Naive thymus-derived CD4-positive, alpha-beta T cell (primary cell): ENCODE data around the gene RCAN3. TPM values are rescaled to one million over a fixed set of nuclear protein-coding genes. Genes with fewer than 3 reads are reported as not detected.
A peak's percentile ranks its signal among the peaks of the same experiment; 100 is the strongest.
"Not testable (repeated sequence)": the region's sequence is repeated elsewhere in the genome, so short reads cannot be mapped to it uniquely, and the experiment has no call there.

Experiments
- ATAC-seq: fragments of 150-1000 bp; cut with Tn5 transposase; 2 replicates; pipeline ENCODE4 v1.10.0; 2021; ENCODE audit warnings: mild to moderate bottlenecking, moderate library complexity
- CTCF ChIA-PET: fragments of 350-600 bp; sonication (Branson Sonifier 250); formaldehyde crosslinking; loops from one replicate; lab custom pipeline; 2021; ENCODE audit warnings: antibody characterized with exemption; lab: Charles Lee
- POLR2A ChIA-PET: fragments of 350-600 bp; sonication (Branson Sonifier 250); formaldehyde crosslinking; loops from one replicate; lab custom pipeline; 2021; ENCODE audit warnings: antibody characterized with exemption, inconsistent platforms; lab: Charles Lee
- DNase-seq, 9 donors: peaks; one replicate each; pipeline versions ENCODE4 v3.0.0 to v3.0.0-alpha.2; 2020 to 2022; ENCODE audit warnings: mixed read lengths in 1 of 9
- H3K27ac ChIP-seq: one replicate; pipeline ENCODE4 v1.7.0; 2013; ENCODE audit warnings: mild to moderate bottlenecking, low read depth, low read length, moderate library complexity
- H3K27me3 ChIP-seq, 2 donors: one replicate each; pipeline ENCODE4 v1.7.0; 2013; ENCODE audit warnings: low read length in 2 of 2, mild to moderate bottlenecking in 2 of 2, moderate library complexity in 2 of 2; ENCODE audit not compliant: control insufficient read depth in 2 of 2, insufficient read depth in 2 of 2
- H3K36me3 ChIP-seq, 3 experiments: 1 replicate in 2 of 3; 2 replicates in 1 of 3; pipeline ENCODE4 v1.7.0; 2013; ENCODE audit warnings: low read length in 3 of 3, mild to moderate bottlenecking in 3 of 3, moderate library complexity in 1 of 3; ENCODE audit not compliant: insufficient read depth in 3 of 3, control insufficient read depth in 2 of 3
- H3K4me1 ChIP-seq, 2 donors: one replicate each; pipeline ENCODE4 v1.7.0; 2013; ENCODE audit warnings: low read length in 2 of 2, mild to moderate bottlenecking in 2 of 2, moderate library complexity in 1 of 2; ENCODE audit not compliant: control insufficient read depth in 2 of 2, insufficient read depth in 2 of 2
- H3K4me3 ChIP-seq: 2 replicates; pipeline ENCODE4 v1.7.0; 2013; ENCODE audit warnings: mild to moderate bottlenecking, low read length
- H3K9me3 ChIP-seq, 3 experiments: 1 replicate in 2 of 3; 2 replicates in 1 of 3; pipeline ENCODE4 v1.7.0; 2013; ENCODE audit warnings: low read length in 3 of 3; ENCODE audit not compliant: control insufficient read depth in 2 of 3
- H3K27ac Mint-ChIP-seq, 9 donors: one replicate each; pipeline ENCODE4 v1.8.0; 2020 to 2022; ENCODE audit warnings: mixed read lengths in 9 of 9, mild to moderate bottlenecking in 8 of 9, moderate library complexity in 5 of 9, inconsistent platforms in 2 of 9
- H3K27me3 Mint-ChIP-seq, 5 donors: one replicate each; pipeline ENCODE4 v1.8.0; 2021 to 2022; ENCODE audit warnings: mixed read lengths in 5 of 5, mild to moderate bottlenecking in 1 of 5
- H3K36me3 Mint-ChIP-seq, 5 donors: one replicate each; pipeline ENCODE4 v1.8.0; 2020 to 2022; ENCODE audit warnings: mixed read lengths in 5 of 5, mild to moderate bottlenecking in 3 of 5, inconsistent platforms in 1 of 5
- H3K4me1 Mint-ChIP-seq, 7 donors: one replicate each; pipeline ENCODE4 v1.8.0; 2020 to 2022; ENCODE audit warnings: mixed read lengths in 7 of 7, mild to moderate bottlenecking in 3 of 7, inconsistent platforms in 1 of 7
- H3K4me3 Mint-ChIP-seq, 10 donors: one replicate each; pipeline ENCODE4 v1.8.0; 2020 to 2022; ENCODE audit warnings: mild to moderate bottlenecking in 10 of 10, mixed read lengths in 10 of 10, moderate library complexity in 6 of 10, inconsistent platforms in 2 of 10
- H3K9me3 Mint-ChIP-seq, 11 donors: one replicate each; pipeline ENCODE4 v1.8.0; 2020 to 2022; ENCODE audit warnings: mixed read lengths in 11 of 11, mild to moderate bottlenecking in 4 of 11, inconsistent platforms in 1 of 11, moderate library complexity in 1 of 11
- intact Hi-C, 2 donors: fragments of 100-400 bp; cut with micrococcal nuclease; formaldehyde crosslinking; loops; one replicate each; pipeline ENCODE4 v1.15.1; 2023
- polyA plus RNA-seq, 2 donors: library from polyadenylated mRNA; unstranded; fragments of 300-500 nt; fragmentation: Illumina TruSeq; gene quantifications; one replicate each; pipeline ENCODE4 v1.2.3, GENCODE V29; 2021
- total RNA-seq, 6 experiments: library from RNA in 5 of 6; stranded (reverse) in 5 of 6; gene quantifications; 1 replicate in 5 of 6; 2 replicates in 1 of 6; pipeline ENCODE4 v1.2.3 and lab custom pipeline; 2021 to 2026

The RCAN3 gene
- total and polyA plus RNA-seq, 7 experiments from 2014 or later, result 68.5 to 247 (median 179) TPM

GRCh38 chr1:24459551-24460266 lies 42.9 kb upstream of the RCAN3 start:
- intact Hi-C loops, result loop anchor here in 1 of 2 donors (5.0 kb wide), 2 partner anchors 42 to 68 kb away; partner anchors contain the start of gene NIPAL3

GRCh38 chr1:24462128-24462527 lies 40.5 kb upstream of the RCAN3 start:
- intact Hi-C loops, result loop anchor here in 1 of 2 donors (5.0 kb wide), 2 partner anchors 45 to 65 kb away; partner anchors contain the start of gene NIPAL3
- peaks cover 0 to 11% (median 0%) of the 10 kb centered on the region in 11 donors for H3K9me3 Mint-ChIP-seq
- Histone ChIP-seq H3K36me3 (peaks cover 16 to 70% (median 24%) of the 10 kb centered on the region in 3 experiments), H3K4me1 (peaks cover 0 to 15% of the 10 kb centered on the region in 2 donors)
- H3K4me3 Mint-ChIP-seq, H3K4me3 ChIP-seq, POLR2A ChIA-PET, DNase-seq, H3K9me3 ChIP-seq, ATAC-seq, CTCF ChIA-PET, H3K27ac ChIP-seq, H3K27me3 Mint-ChIP-seq, H3K27me3 ChIP-seq: not testable (repeated sequence)
- peaks cover 21 to 55% (median 42%) of the 10 kb centered on the region in 7 donors for H3K4me1 Mint-ChIP-seq
- peak overlapping the region in 7 of 9 donors; percentile 5 to 85 (median 76) for H3K27ac Mint-ChIP-seq
- H3K36me3 Mint-ChIP-seq, result peaks cover 25 to 69% (median 63%) of the 10 kb centered on the region in 5 donors

More at GRCh38 chr1:24459551-24460266, 42.9 kb upstream of the RCAN3 start:
- Histone ChIP-seq H3K4me3 (no peak overlapping the region), H3K9me3 (no peaks in the 10 kb centered on the region), H3K27me3 (no peaks in the 10 kb centered on the region), H3K27ac (no peak overlapping the region), H3K4me1 (peaks cover 0 to 15% of the 10 kb centered on the region in 2 donors), H3K36me3 (peaks cover 22 to 72% (median 26%) of the 10 kb centered on the region in 3 experiments)
- Mint-ChIP-seq H3K36me3 (peaks cover 21 to 71% (median 61%) of the 10 kb centered on the region in 5 donors), H3K4me1 (peaks cover 7 to 35% (median 30%) of the 10 kb centered on the region in 7 donors), H3K27me3 (no peaks in the 10 kb centered on the region), H3K4me3 (no peak overlapping the region), H3K9me3 (peaks cover 0 to 11% (median 0%) of the 10 kb centered on the region in 11 donors), H3K27ac (peak overlapping the region in 8 of 9 donors; percentile 9 to 82 (median 44))
- ATAC-seq (no peak), DNase-seq (no peak)
- CTCF ChIA-PET, result interaction anchor here (0.6 to 1.3 kb wide), 2 partner anchors 27 to 68 kb away, joined by 4 to 5 read pairs; no protein-coding TSS in a partner anchor
- POLR2A ChIA-PET, result interaction anchor here (0.7 to 1.9 kb wide), 7 partner anchors 21 to 67 kb away, joined by 3 to 13 read pairs (median 3); partner anchors contain the start of gene RCAN3

GRCh38 chr1:24463776-24464735 lies 38.6 kb upstream of the RCAN3 start:
- no peak overlapping the region for H3K4me3 ChIP-seq
- H3K9me3 ChIP-seq, result no peaks in the 10 kb centered on the region
- H3K4me3 Mint-ChIP-seq, result peak overlapping the region in 8 of 10 donors; percentile 63 to 75 (median 68)
- H3K36me3 ChIP-seq, result peaks cover 12 to 65% (median 22%) of the 10 kb centered on the region in 3 experiments
- DNase-seq (peak in 6 of 9 donors; percentile 12 to 37 (median 31)), ATAC-seq (no peak)
- CTCF ChIA-PET, result interaction anchor here (0.8 to 2.2 kb wide), 8 partner anchors 11 to 70 kb away, joined by 3 to 8 read pairs (median 4); partner anchors contain the start of gene NIPAL3
- intact Hi-C loops, result loop anchor here in 1 of 2 donors (1.0 to 5.0 kb wide), 3 partner anchors 22 to 63 kb away; partner anchors contain the start of gene NIPAL3
- peaks cover 0 to 15% of the 10 kb centered on the region in 2 donors for H3K4me1 ChIP-seq
- H3K27ac ChIP-seq, result peak overlapping the region; percentile 45
- H3K36me3 Mint-ChIP-seq, result peaks cover 25 to 67% (median 57%) of the 10 kb centered on the region in 5 donors
- no peaks in the 10 kb centered on the region for H3K27me3 ChIP-seq
- peaks cover 21 to 65% (median 50%) of the 10 kb centered on the region in 7 donors for H3K4me1 Mint-ChIP-seq
- H3K27me3 Mint-ChIP-seq, result no peaks in the 10 kb centered on the region
- POLR2A ChIA-PET, result interaction anchor here (0.6 to 3.6 kb wide), 11 partner anchors 11 to 482 kb away, joined by 3 to 20 read pairs (median 5); partner anchors contain the start of gene RCAN3
- H3K9me3 Mint-ChIP-seq, result peaks cover 0 to 11% (median 0%) of the 10 kb centered on the region in 11 donors
- H3K27ac Mint-ChIP-seq, result peak overlapping the region; percentile 58 to 95 (median 86)

DNA sequence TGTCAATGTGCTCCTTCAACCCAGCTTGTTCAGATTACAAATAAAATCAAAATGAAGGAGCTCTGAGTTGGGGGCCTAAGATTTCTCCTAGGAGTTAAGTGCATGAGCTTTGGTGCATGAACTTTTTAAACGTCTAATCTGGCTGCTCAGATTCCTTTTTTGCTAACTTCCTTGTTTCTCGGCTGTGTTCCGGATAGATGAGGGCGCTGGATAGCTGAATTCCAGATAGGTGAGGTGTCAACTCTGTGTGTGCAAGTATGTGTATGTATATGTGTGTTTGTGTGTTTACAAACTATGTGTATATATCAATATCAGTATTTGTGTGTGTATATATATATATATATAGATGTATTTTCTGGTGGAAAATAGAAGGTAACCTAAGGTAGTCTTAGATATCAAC lies 37.5 kb upstream of the RCAN3 start:
- CTCF ChIA-PET, result interaction anchor here (2.2 kb wide), 1 partner anchor 21 kb away, joined by 5 read pairs; no protein-coding TSS in a partner anchor
- ATAC-seq (no peak), DNase-seq (no peak)
- Mint-ChIP-seq H3K9me3 (peaks cover 0 to 9% (median 0%) of the 10 kb centered on the region in 11 donors), H3K4me3 (peak overlapping the region in 2 of 10 donors; percentile 18 to 25), H3K36me3 (peaks cover 27 to 67% (median 57%) of the 10 kb centered on the region in 5 donors), H3K4me1 (peaks cover 23 to 73% (median 54%) of the 10 kb centered on the region in 7 donors), H3K27me3 (no peaks in the 10 kb centered on the region), H3K27ac (peak overlapping the region in 7 of 9 donors; percentile 41 to 94 (median 71))
- peaks cover 0 to 15% of the 10 kb centered on the region in 2 donors for H3K4me1 ChIP-seq
- H3K4me3 ChIP-seq, result no peak overlapping the region
- no peaks in the 10 kb centered on the region for H3K27me3 ChIP-seq
- peaks cover 8 to 58% (median 11%) of the 10 kb centered on the region in 3 experiments for H3K36me3 ChIP-seq
- POLR2A ChIA-PET, result interaction anchor here (0.6 to 3.6 kb wide), 8 partner anchors 10 to 483 kb away, joined by 3 to 20 read pairs (median 10); partner anchors contain the start of gene RCAN3
- no peaks in the 10 kb centered on the region for H3K9me3 ChIP-seq
- intact Hi-C loops, result no loop called here
- no peak overlapping the region for H3K27ac ChIP-seq

- intact Hi-C loops, result no loop called here
- ChIA-PET POLR2A (interaction anchor here (0.6 to 3.6 kb wide), 8 partner anchors 9 to 83 kb away, joined by 3 to 20 read pairs (median 10); partner anchors contain the start of gene RCAN3), CTCF (no interaction called here)
- H3K27ac ChIP-seq, result peak overlapping the region; percentile 25
- H3K9me3 Mint-ChIP-seq, result peaks cover 0 to 8% (median 0%) of the 10 kb centered on the region in 11 donors
- peaks cover 23 to 73% (median 57%) of the 10 kb centered on the region in 7 donors for H3K4me1 Mint-ChIP-seq
- H3K36me3 ChIP-seq, result peaks cover 7 to 53% (median 8%) of the 10 kb centered on the region in 3 experiments
- no peaks in the 10 kb centered on the region for H3K9me3 ChIP-seq
- no peak overlapping the region for H3K4me3 ChIP-seq
- ATAC-seq (no peak), DNase-seq (no peak)
- peak overlapping the region in 7 of 9 donors; percentile 24 to 86 (median 67) for H3K27ac Mint-ChIP-seq
- peaks cover 0 to 15% of the 10 kb centered on the region in 2 donors for H3K4me1 ChIP-seq
- H3K27me3 Mint-ChIP-seq, result no peaks in the 10 kb centered on the region
- H3K27me3 ChIP-seq, result no peaks in the 10 kb centered on the region
- H3K4me3 Mint-ChIP-seq, result no peak overlapping the region
- H3K36me3 Mint-ChIP-seq, result peaks cover 26 to 65% (median 57%) of the 10 kb centered on the region in 5 donors
Measured at GRCh38 chr1:24465638-24466037, 37.0 kb upstream of the RCAN3 start.
